Natural killer cell treated with Interleukin-12 subunit alpha and Interleukin-12 subunit beta and Interleukin-15 and Interleukin-18, amount 100 ng/mL, for 72 hours (primary cell): ENCODE results near the gene TUBGCP6. TPM values are rescaled to one million over a fixed set of nuclear protein-coding genes. Genes with fewer than 3 reads are reported as not detected.
"Not testable (repeated sequence)": the region's sequence is repeated elsewhere in the genome, so short reads cannot be mapped to it uniquely, and the experiment has no call there.

ENCODE experiments used
- ATAC-seq, 2 donors: fragments of 150-1000 bp; cut with Tn5 transposase in 1 of 2; sonication (Bioruptor Pico), chemical (Tn5 transposase) in 1 of 2; 2 replicates each; pipeline ENCODE4 v1.10.0; 2021
- DNase-seq: peaks from one replicate; pipeline ENCODE4 v3.0.0; 2022; ENCODE audit warnings: low spot score
- H3K27ac Mint-ChIP-seq, 2 donors: 1 replicate in 1 of 2; 2 replicates in 1 of 2; pipeline ENCODE4 v1.8.0; 2022; ENCODE audit warnings: mixed read lengths in 2 of 2, mild to moderate bottlenecking in 1 of 2, moderate library complexity in 1 of 2
- H3K27me3 Mint-ChIP-seq, 2 donors: 1 replicate in 1 of 2; 2 replicates in 1 of 2; pipeline ENCODE4 v1.8.0; 2022; ENCODE audit warnings: mixed read lengths in 2 of 2
- H3K36me3 Mint-ChIP-seq: one replicate; pipeline ENCODE4 v1.8.0; 2022; ENCODE audit warnings: mixed read lengths
- H3K4me1 Mint-ChIP-seq, 2 donors: 1 replicate in 1 of 2; 2 replicates in 1 of 2; pipeline ENCODE4 v1.8.0; 2022; ENCODE audit warnings: low read depth in 2 of 2, mixed read lengths in 2 of 2, mild to moderate bottlenecking in 1 of 2
- H3K4me3 Mint-ChIP-seq: one replicate; pipeline ENCODE4 v1.8.0; 2022; ENCODE audit warnings: mixed read lengths
- H3K9me3 Mint-ChIP-seq: 2 replicates; pipeline ENCODE4 v1.8.0; 2022; ENCODE audit warnings: mixed read lengths
- total RNA-seq, 2 donors: library from RNA; stranded (reverse); gene quantifications; one replicate each; pipeline ENCODE4 v1.2.3, GENCODE V29; 2022

TUBGCP6 gene
- total RNA-seq, 2 donors from 2014 or later, result 47.6 to 80.1 TPM

GRCh38 chr22:50169181-50169759 is 75.6 kb downstream of the TUBGCP6 start:
- Mint-ChIP-seq H3K27ac (peak overlapping the region; percentile 47 to 68), H3K4me1 (peaks cover 0 to 13% of the 10 kb centered on the region in 2 donors), H3K4me3 (peak overlapping the region; percentile 53), H3K27me3 (peaks cover 18 to 25% of the 10 kb centered on the region in 2 donors), H3K9me3 (no peaks in the 10 kb centered on the region), H3K36me3 (no peaks in the 10 kb centered on the region)
- DNase-seq (no peak), ATAC-seq (no peak)

GRCh38 chr22:50168490-50169180 is 76.2 kb downstream of the TUBGCP6 start:
- not testable (repeated sequence) for ATAC-seq, DNase-seq, H3K9me3 Mint-ChIP-seq, H3K36me3 Mint-ChIP-seq
- peak overlapping the region; percentile 47 to 68 for H3K27ac Mint-ChIP-seq
- peaks cover 18 to 23% of the 10 kb centered on the region in 2 donors for H3K27me3 Mint-ChIP-seq
- peaks cover 0 to 13% of the 10 kb centered on the region in 2 donors for H3K4me1 Mint-ChIP-seq
- peak overlapping the region; percentile 53 for H3K4me3 Mint-ChIP-seq

- no peak overlapping the region for H3K27ac Mint-ChIP-seq
- H3K4me1 Mint-ChIP-seq, result peaks cover 0 to 13% of the 10 kb centered on the region in 2 donors
- no peak overlapping the region for H3K4me3 Mint-ChIP-seq
- peaks cover 18 to 23% of the 10 kb centered on the region in 2 donors for H3K27me3 Mint-ChIP-seq
- H3K9me3 Mint-ChIP-seq, result no peaks in the 10 kb centered on the region
- no peaks in the 10 kb centered on the region for H3K36me3 Mint-ChIP-seq
- ATAC-seq (no peak), DNase-seq (no peak)
Observed at GRCh38 chr22:50167689-50168489, 76.9 kb downstream of the TUBGCP6 start.

Other genes with a start within 250 kb of the TUBGCP6 start
- gene IL17REL, start 232.3 kb downstream of the TUBGCP6 start, total RNA-seq, result not detected
- not detected for gene TTLL8, start 186.7 kb downstream of the TUBGCP6 start, total RNA-seq
- gene MLC1, start 159.6 kb downstream of the TUBGCP6 start, total RNA-seq, result 10 to 100 TPM in 1 of 2 donors, 1 to 10 TPM in 1; 4.5 to 14.8 TPM
- not detected for gene MOV10L1, start 155.0 kb downstream of the TUBGCP6 start, total RNA-seq
- gene PANX2, start 74.3 kb downstream of the TUBGCP6 start, total RNA-seq, result 1 to 10 TPM; 3.0 to 3.5 TPM
- 100 to 1,000 TPM in 1 of 2 donors, 10 to 100 TPM in 1; 71.0 to 139 TPM for gene TRABD, start 59.1 kb downstream of the TUBGCP6 start, total RNA-seq
- gene SELENOO, start 44.0 kb downstream of the TUBGCP6 start, total RNA-seq, result 10 to 100 TPM; 23.4 to 43.3 TPM
- 100 to 1,000 TPM in 1 of 2 donors, 10 to 100 TPM in 1; 54.5 to 113 TPM for gene HDAC10, start 6.2 kb upstream of the TUBGCP6 start, total RNA-seq
- 1 to 10 TPM; 1.6 to 9.0 TPM for gene MAPK12, start 16.7 kb upstream of the TUBGCP6 start, total RNA-seq
- 10 to 100 TPM; 10.2 to 15.1 TPM for gene MAPK11, start 25.4 kb upstream of the TUBGCP6 start, total RNA-seq
- gene PLXNB2, start 62.6 kb upstream of the TUBGCP6 start, total RNA-seq, result 1 to 10 TPM; 4.4 to 5.5 TPM
- gene DENND6B, start 82.0 kb upstream of the TUBGCP6 start, total RNA-seq, result 1 to 10 TPM; 2.2 TPM
- gene PPP6R2, start 98.3 kb upstream of the TUBGCP6 start, total RNA-seq, result 100 to 1,000 TPM in 1 of 2 donors, 10 to 100 TPM in 1; 61.1 to 100 TPM
- gene SBF1, start 230.0 kb upstream of the TUBGCP6 start, total RNA-seq, result 100 to 1,000 TPM; 114 to 152 TPM
- 1 to 10 TPM; 2.6 to 6.7 TPM for gene ADM2, start 236.5 kb upstream of the TUBGCP6 start, total RNA-seq
- under 1 TPM in 1 of 2 donors, not detected in 1; 0.45 TPM for gene MIOX, start 241.8 kb upstream of the TUBGCP6 start, total RNA-seq